AG09319 (cell line): ENCODE data around the gene CCNY.

Experiments
- DNase-seq: peaks from one replicate; pipeline ENCODE4 v3.0.0-alpha.2; 2010; ENCODE audit warnings: low read depth; ENCODE audit errors: extremely low read depth
- CTCF ChIP-seq: IDR thresholded peaks from 2 replicates; pipeline ENCODE4 v1.5.1; 2011; ENCODE audit warnings: low read depth, mild to moderate bottlenecking, inconsistent platforms, low read length, moderate library complexity

CCNY gene

DNA sequence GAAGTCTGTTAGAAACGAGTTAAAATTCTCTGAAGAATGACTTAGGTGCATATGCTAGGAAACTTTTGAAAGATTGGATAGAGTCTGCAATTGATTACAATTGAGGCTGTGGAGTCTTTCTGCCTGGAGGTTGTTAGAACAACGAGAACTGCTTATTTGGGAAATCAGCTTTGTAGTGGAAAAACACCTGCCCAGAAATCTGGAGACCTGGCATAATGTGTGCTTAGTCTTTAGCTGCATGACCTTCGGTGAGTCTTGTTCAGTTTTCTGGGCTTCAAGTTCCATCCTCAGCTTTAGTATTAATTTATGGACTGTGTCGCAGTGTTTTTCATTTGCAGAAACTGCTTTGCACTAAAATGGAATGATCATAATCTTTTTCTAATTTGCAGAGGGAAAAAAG, 31.7 kb downstream of the CCNY start:
- TF ChIP-seq CTCF: no peak
- no peak for DNase-seq

- no peak for DNase-seq
- no peak for TF ChIP-seq CTCF
Observed at GRCh38 chr10:35368485-35369048, 32.3 kb downstream of the CCNY start.

DNA sequence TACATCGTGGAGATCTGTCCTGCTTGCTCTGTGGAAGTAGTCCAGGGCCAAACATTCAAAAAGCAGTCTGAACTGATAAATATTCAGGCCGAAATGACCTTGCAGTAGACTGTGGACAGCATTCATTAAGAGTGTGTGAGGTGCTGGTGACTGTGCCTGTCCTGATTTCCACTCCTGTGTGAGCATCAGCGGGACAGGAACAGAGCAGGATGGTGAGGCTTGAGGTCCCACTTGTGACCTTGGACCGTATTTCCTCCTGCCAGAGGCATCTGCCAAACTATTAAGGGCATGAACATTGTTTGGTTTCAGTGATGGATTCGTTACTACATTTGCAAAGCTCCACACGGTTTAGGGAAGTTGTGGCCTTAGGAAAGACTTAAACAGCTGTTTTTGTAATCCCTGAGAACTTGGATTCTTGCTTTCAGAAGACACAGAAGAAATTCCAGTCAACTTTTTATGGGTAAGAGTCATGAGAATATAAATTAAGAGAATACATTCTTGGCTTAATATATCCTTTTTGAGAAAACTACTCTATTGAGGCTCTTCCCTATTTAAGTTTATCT, 32.8 kb downstream of the CCNY start:
- no peak for DNase-seq
- TF ChIP-seq CTCF: no peak

GRCh38 chr10:35371731-35372130, 35.4 kb downstream of the CCNY start:
- no peak for DNase-seq
- TF ChIP-seq CTCF: no peak

DNA sequence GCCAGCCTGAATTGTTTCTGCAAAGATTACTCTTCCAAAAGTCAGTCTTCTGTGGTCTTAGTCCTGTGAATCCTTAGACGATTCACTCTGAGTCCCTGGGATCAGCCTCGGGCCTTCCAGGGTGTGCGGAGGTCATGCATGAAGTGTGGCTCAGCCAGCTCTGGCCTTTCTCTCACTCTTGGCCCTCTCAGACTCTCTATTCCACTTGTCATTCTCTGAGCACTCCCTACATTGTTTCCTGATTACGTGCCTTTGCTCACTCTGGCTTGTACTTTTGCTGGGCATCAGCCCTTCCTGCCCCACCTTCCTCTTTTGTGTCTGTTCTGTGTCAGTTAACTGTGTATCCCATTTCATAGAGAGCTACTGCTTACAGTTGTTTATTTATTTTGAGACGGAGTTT, 36.0 kb downstream of the CCNY start:
- peak; percentile 14 for DNase-seq
- no peak for TF ChIP-seq CTCF

- no peak for DNase-seq
- no peak for TF ChIP-seq CTCF
Observed at GRCh38 chr10:35375091-35375765, 38.9 kb downstream of the CCNY start.

DNA sequence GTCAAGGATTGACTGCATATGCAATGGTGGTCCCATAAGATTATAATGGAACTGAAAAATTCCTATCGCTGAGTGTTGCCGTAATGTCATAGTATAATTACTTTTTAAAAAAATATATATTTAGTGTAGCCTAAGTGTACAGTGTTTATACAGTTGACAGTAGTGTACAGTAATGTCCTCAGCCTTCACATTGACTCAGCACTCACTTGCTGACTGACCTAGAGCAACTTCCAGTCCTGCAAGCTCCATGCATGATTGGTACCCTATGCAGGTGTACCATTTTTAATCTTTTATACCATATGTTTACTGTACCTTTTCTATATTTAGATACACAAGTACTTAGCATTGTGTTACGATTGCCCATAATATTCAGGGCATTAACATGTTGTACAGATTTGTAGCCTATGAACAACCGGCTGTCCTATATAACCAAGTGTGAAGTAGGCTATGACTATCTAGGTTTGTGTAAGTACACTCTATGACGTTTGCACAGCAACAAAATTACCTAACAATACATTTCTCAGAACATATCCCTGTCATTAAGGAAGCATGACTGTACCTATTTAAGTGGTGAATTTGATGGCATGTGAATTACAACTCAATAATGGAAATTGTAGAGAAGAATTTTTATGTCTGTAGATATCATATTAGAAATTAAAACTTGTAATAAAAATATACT, 40.9 kb downstream of the CCNY start:
- no peak for TF ChIP-seq CTCF
- DNase-seq: no peak
